Esophagus squamous epithelium (tissue), 5 donors: ENCODE data around the gene TMEM132D. TPM values are rescaled to one million over a fixed set of nuclear protein-coding genes. Genes with fewer than 3 reads are reported as not detected.

Source experiments
- DNase-seq: peaks from one replicate; lab custom pipeline; 2025; lab: John Stamatoyannopoulos, UW
- H3K27ac ChIP-seq, 4 donors: fragments of 200-600 bp; sonication (generic); one replicate each; pipeline ENCODE4 v1.5.1; 2016 to 2019; ENCODE audit warnings: mild to moderate bottlenecking in 1 of 4
- H3K27me3 ChIP-seq, 4 donors: fragments of 200-600 bp; sonication (generic); 1 replicate in 3 of 4; 2 replicates in 1 of 4; pipeline versions ENCODE4 v1.5.1 to v1.6.0; 2017 to 2021; ENCODE audit warnings: antibody characterized with exemption in 1 of 4
- H3K36me3 ChIP-seq, 3 donors: fragments of 200-600 bp; sonication (generic); one replicate each; pipeline ENCODE4 v1.5.1; 2016 to 2019
- H3K4me1 ChIP-seq, 3 donors: fragments of 200-600 bp; sonication (generic); one replicate each; pipeline ENCODE4 v1.5.1; 2017 to 2019
- H3K4me3 ChIP-seq, 4 donors: fragments of 200-600 bp; sonication (generic); 1 replicate in 3 of 4; 2 replicates in 1 of 4; pipeline ENCODE4 v1.5.1; 2016 to 2019; ENCODE audit warnings: mild to moderate bottlenecking in 2 of 4, moderate library complexity in 1 of 4
- H3K9me3 ChIP-seq, 3 donors: fragments of 200-600 bp; sonication (generic); one replicate each; pipeline ENCODE4 v1.5.1; 2016 to 2019
- CTCF ChIP-seq, 6 experiments: fragments of 450-650 bp in 4 of 6; fragments of 200-600 bp in 2 of 6; sonication (generic) in 2 of 6; IDR thresholded peaks; one replicate each; pipeline ENCODE4 v1.5.1; 2016 to 2019; ENCODE audit warnings: antibody characterized with exemption in 6 of 6, mild to moderate bottlenecking in 4 of 6, moderate library complexity in 4 of 6
- POLR2A ChIP-seq, 4 donors: fragments of 450-650 bp; IDR thresholded peaks; one replicate each; pipeline ENCODE4 v1.6.1; 2017; ENCODE audit warnings: antibody characterized with exemption in 4 of 4, mild to moderate bottlenecking in 4 of 4, moderate library complexity in 3 of 4
- WGBS, 2 donors: methylation state at CpG; one replicate each; pipeline ENCODE4 v1.1.5; 2018; 5-methylcytosine and 5-hydroxymethylcytosine counted together
- intact Hi-C: fragments of 100-400 bp; cut with DNase I; formaldehyde crosslinking; loops from one replicate; pipeline ENCODE4 v1.15.0; 2022
- total RNA-seq, 4 donors: library from RNA; depleted of rRNA; stranded (reverse); fragments of >200 nt; gene quantifications; one replicate each; pipeline ENCODE4 v1.1.0, GENCODE V29; 2016
- donor health status: DM: yes; HTN: yes; CAD: no.

Gene TMEM132D
- total RNA-seq, 4 donors from 2014 or later, result not detected

- no peaks in the 10 kb centered on the region for H3K27me3 ChIP-seq
- no peak overlapping the region for H3K4me3 ChIP-seq
- intact Hi-C loops, result no loop called here
- peaks cover 0 to 9% (median 0%) of the 10 kb centered on the region in 3 donors for H3K9me3 ChIP-seq
- WGBS, 2 donors, result 33 to 39% methylated on average over 11 of the region's 11 CpGs
- DNase-seq, result no peak
- no peaks in the 10 kb centered on the region for H3K36me3 ChIP-seq
- H3K4me1 ChIP-seq, result no peaks in the 10 kb centered on the region
- H3K27ac ChIP-seq, result no peak overlapping the region
- TF ChIP-seq CTCF (IDR thresholded peaks at IDR 0.05) (no peak), POLR2A (IDR thresholded peaks at IDR 0.05) (no peak)
These were observed 691.8 kb downstream of the TMEM132D start for GRCh38 chr12:129211862-129212630.

- H3K4me1 ChIP-seq, result no peaks in the 10 kb centered on the region
- no peaks in the 10 kb centered on the region for H3K36me3 ChIP-seq
- WGBS, 2 donors, result 65 to 74% methylated on average over 6 to 8 of the region's 9 CpGs
- no peak overlapping the region for H3K27ac ChIP-seq
- intact Hi-C loops, result no loop called here
- H3K4me3 ChIP-seq, result no peak overlapping the region
- DNase-seq, result no peak
- no peaks in the 10 kb centered on the region for H3K27me3 ChIP-seq
- no peak for TF ChIP-seq POLR2A (IDR thresholded peaks at IDR 0.05)
- TF ChIP-seq CTCF (IDR thresholded peaks at IDR 0.05), result no peak
- H3K9me3 ChIP-seq, result no peaks in the 10 kb centered on the region
These were observed 695.3 kb downstream of the TMEM132D start for GRCh38 chr12:129208566-129208965.

GRCh38 chr12:129207084-129207483 lies 696.7 kb downstream of the TMEM132D start:
- no peak for DNase-seq
- intact Hi-C loops, result no loop called here
- TF ChIP-seq POLR2A (IDR thresholded peaks at IDR 0.05), result no peak
- no peak for TF ChIP-seq CTCF (IDR thresholded peaks at IDR 0.05)

GRCh38 chr12:129203456-129203855 lies 700.4 kb downstream of the TMEM132D start:
- no peaks in the 10 kb centered on the region for H3K36me3 ChIP-seq
- no peaks in the 10 kb centered on the region for H3K27me3 ChIP-seq
- no peak overlapping the region for H3K27ac ChIP-seq
- no peak for DNase-seq
- no peak overlapping the region for H3K4me3 ChIP-seq
- intact Hi-C loops, result no loop called here
- H3K4me1 ChIP-seq, result no peaks in the 10 kb centered on the region
- WGBS, 2 donors, result 20% methylated on average over 1 of the region's 2 CpGs; no CpG with 5 or more reads in 1 of the 2 donors
- no peaks in the 10 kb centered on the region for H3K9me3 ChIP-seq
- TF ChIP-seq CTCF (IDR thresholded peaks at IDR 0.05) (no peak), POLR2A (IDR thresholded peaks at IDR 0.05) (no peak)

More at GRCh38 chr12:129207084-129207483, 696.7 kb downstream of the TMEM132D start:
- Histone ChIP-seq H3K4me1 (no peaks in the 10 kb centered on the region), H3K36me3 (no peaks in the 10 kb centered on the region), H3K9me3 (no peaks in the 10 kb centered on the region), H3K27ac (no peak overlapping the region), H3K4me3 (no peak overlapping the region), H3K27me3 (no peaks in the 10 kb centered on the region)
- WGBS, 2 donors, result 71 to 83% methylated on average over 8 to 9 of the region's 9 CpGs

GRCh38 chr12:129202109-129202814 lies 701.6 kb downstream of the TMEM132D start:
- no peaks in the 10 kb centered on the region for H3K27me3 ChIP-seq
- H3K4me1 ChIP-seq, result no peaks in the 10 kb centered on the region
- intact Hi-C loops, result no loop called here
- H3K36me3 ChIP-seq, result no peaks in the 10 kb centered on the region
- no peak for DNase-seq
- 17 to 37% methylated on average over 4 to 6 of the region's 6 CpGs for WGBS, 2 donors
- H3K4me3 ChIP-seq, result no peak overlapping the region
- H3K27ac ChIP-seq, result no peak overlapping the region
- TF ChIP-seq POLR2A (IDR thresholded peaks at IDR 0.05) (no peak), CTCF (IDR thresholded peaks at IDR 0.05) (no peak)
- no peaks in the 10 kb centered on the region for H3K9me3 ChIP-seq
